Panc1 (cell line): ENCODE results near the gene FHOD1.

Experiments
- CTCF ChIP-seq: fragments of 450-650 bp; IDR thresholded peaks from 2 replicates; pipeline ENCODE4 v1.5.1; 2017; ENCODE audit warnings: mild to moderate bottlenecking
- POLR2AphosphoS5 ChIP-seq: IDR thresholded peaks from 2 replicates; pipeline ENCODE4 v1.6.1; 2012; ENCODE audit warnings: mild to moderate bottlenecking, low read depth, low read length, moderate library complexity
- TCF7L2 ChIP-seq: IDR thresholded peaks from 2 replicates; pipeline ENCODE4 v1.6.1; 2011; ENCODE audit warnings: mild to moderate bottlenecking, low read depth, low read length, inconsistent platforms

GRCh38 chr16:67294171-67294757 is 47.0 kb upstream of the FHOD1 start:
- TF ChIP-seq CTCF (no peak), POLR2AphosphoS5 (no peak), TCF7L2 (no peak)
